Chondrocyte (in vitro differentiated cells): ENCODE results near the gene PROM1. TPM values are rescaled to one million over a fixed set of nuclear protein-coding genes. Genes with fewer than 3 reads are reported as not detected.

Experiments used
- DNase-seq: peaks from one replicate; pipeline ENCODE4 v3.0.0; 2021; ENCODE audit warnings: mixed read lengths, low spot score
- H3K27ac Mint-ChIP-seq: one replicate; pipeline ENCODE4 v1.8.0; 2021; ENCODE audit warnings: mild to moderate bottlenecking, moderate library complexity, mixed read lengths; ENCODE audit not compliant: unreplicated experiment
- H3K27me3 Mint-ChIP-seq: 2 replicates; pipeline ENCODE4 v1.8.0; 2021; ENCODE audit warnings: low read depth, mixed read lengths
- H3K36me3 Mint-ChIP-seq: 2 replicates; pipeline ENCODE4 v1.8.0; 2021; ENCODE audit warnings: low read depth, mixed read lengths
- H3K4me1 Mint-ChIP-seq: 2 replicates; pipeline ENCODE4 v1.8.0; 2021; ENCODE audit warnings: low read depth, mild to moderate bottlenecking, mixed read lengths
- H3K4me3 Mint-ChIP-seq: one replicate; pipeline ENCODE4 v1.8.0; 2021; ENCODE audit warnings: mild to moderate bottlenecking, moderate library complexity, mixed read lengths; ENCODE audit not compliant: unreplicated experiment
- H3K9me3 Mint-ChIP-seq: 2 replicates; pipeline ENCODE4 v1.8.0; 2021; ENCODE audit warnings: low read depth, mixed read lengths
- CTCF ChIP-seq: fragments of 200-600 bp; sonication (generic); IDR thresholded peaks from 2 replicates; pipeline ENCODE4 v1.5.0; 2021; ENCODE audit warnings: antibody characterized with exemption, mild to moderate bottlenecking, moderate library complexity
- total RNA-seq: library from RNA; stranded (reverse); gene quantifications from 3 replicates; pipeline ENCODE4 v1.2.1, GENCODE V29; 2021

The PROM1 gene
- total RNA-seq, 1 donor from 2014 or later = 0.10 TPM

DNA sequence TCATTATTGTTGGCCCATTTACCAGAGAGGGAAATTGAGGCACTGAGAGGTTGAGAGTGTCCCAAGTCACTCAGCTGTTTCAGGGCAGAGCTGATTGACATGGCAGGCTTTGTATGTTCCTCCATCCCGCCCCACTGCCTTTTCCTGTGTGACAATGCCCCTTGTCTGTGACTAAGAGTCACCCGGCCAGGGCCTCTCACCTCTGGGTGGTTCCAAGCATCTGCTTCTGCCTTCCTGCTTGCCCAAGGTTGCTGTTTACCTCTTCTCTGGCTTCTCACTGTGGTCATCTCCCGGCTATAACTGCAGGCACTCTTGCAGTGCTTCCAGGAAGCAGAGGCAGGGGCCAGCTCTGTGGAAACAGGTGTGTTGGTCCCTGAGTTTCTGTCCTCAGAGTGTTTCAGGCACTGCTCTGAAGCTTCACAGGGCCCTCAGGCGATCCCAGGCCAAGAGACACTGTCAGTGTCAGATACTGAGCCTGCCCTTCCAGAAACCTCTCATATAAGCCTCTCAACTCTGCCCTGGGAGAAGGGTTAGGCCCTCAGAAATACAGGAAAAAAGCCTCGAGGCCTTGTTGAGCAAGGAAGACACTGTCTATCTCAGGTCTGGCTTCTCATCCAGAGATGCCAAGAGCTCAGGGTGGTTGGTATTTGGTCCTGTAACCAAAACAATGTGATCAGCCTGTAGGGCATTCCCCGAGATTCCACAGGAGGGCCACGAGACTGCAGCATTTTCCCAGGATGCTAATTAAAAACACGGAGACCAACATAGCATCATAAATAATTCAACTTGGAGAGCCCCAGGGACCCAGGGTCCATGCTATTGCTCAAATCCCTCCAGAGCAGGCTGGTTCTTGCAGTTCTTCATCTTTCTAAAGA lies 42.0 kb upstream of the PROM1 start:
- no peak for TF ChIP-seq CTCF
- Mint-ChIP-seq H3K9me3 (no peaks in the 10 kb centered on the region), H3K36me3 (no peaks in the 10 kb centered on the region), H3K27ac (no peak overlapping the region), H3K4me1 (no peaks in the 10 kb centered on the region), H3K27me3 (peaks cover 14% of the 10 kb centered on the region), H3K4me3 (no peak overlapping the region)
- DNase-seq = no peak

- H3K4me3 Mint-ChIP-seq = no peak overlapping the region
- no peak for TF ChIP-seq CTCF
- no peak for DNase-seq
- H3K4me1 Mint-ChIP-seq = no peaks in the 10 kb centered on the region
- no peak overlapping the region for H3K27ac Mint-ChIP-seq
- H3K27me3 Mint-ChIP-seq = peaks cover 25% of the 10 kb centered on the region
- no peaks in the 10 kb centered on the region for H3K9me3 Mint-ChIP-seq
- no peaks in the 10 kb centered on the region for H3K36me3 Mint-ChIP-seq
Observed at GRCh38 chr4:16124232-16124631, 40.4 kb upstream of the PROM1 start.

DNA sequence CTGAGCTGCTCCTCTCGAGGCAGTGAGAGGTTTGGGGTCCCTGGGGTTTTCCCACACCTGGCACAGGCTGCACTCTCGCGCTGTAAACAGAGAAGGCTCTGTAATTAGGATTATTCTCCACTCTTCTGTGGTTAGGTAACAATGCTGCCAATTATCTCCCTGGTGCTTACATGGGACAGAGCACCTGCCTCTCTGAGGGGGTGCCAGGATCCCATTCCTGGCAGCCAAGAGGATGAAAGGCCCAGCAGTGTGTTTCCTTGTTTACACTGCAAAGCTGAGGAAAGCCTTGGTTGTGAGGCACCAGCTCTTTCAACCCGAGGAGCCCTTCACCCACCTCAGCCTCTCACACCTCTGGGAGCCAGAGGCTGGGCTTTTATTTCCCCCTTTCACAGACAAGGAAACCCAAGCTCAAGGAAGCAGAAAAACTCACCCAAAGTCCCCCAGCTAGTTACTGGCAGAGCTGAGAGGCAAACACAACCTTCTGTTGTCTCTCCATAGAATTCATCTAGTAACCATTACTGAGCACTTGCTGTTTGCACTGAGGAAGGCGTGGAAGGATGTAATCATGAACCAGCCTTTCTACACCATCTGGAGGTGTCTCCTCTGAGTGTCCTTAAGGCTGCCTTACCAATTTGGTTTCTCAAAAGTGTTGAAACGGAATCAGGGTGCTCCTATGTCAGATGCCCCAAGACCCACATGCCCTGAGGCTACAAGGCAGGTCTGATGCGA lies 39.7 kb upstream of the PROM1 start:
- peaks cover 26% of the 10 kb centered on the region for H3K27me3 Mint-ChIP-seq
- no peak overlapping the region for H3K27ac Mint-ChIP-seq
- H3K4me1 Mint-ChIP-seq = no peaks in the 10 kb centered on the region
- no peaks in the 10 kb centered on the region for H3K36me3 Mint-ChIP-seq
- TF ChIP-seq CTCF = no peak
- H3K9me3 Mint-ChIP-seq = no peaks in the 10 kb centered on the region
- DNase-seq = no peak
- H3K4me3 Mint-ChIP-seq = no peak overlapping the region

GRCh38 chr4:16122784-16123183 lies 39.0 kb upstream of the PROM1 start:
- no peak for DNase-seq
- no peak overlapping the region for H3K27ac Mint-ChIP-seq
- no peak for TF ChIP-seq CTCF
- H3K36me3 Mint-ChIP-seq = no peaks in the 10 kb centered on the region
- H3K4me1 Mint-ChIP-seq = peaks cover 6% of the 10 kb centered on the region
- H3K27me3 Mint-ChIP-seq = peaks cover 26% of the 10 kb centered on the region
- H3K4me3 Mint-ChIP-seq = no peak overlapping the region
- no peaks in the 10 kb centered on the region for H3K9me3 Mint-ChIP-seq

DNA sequence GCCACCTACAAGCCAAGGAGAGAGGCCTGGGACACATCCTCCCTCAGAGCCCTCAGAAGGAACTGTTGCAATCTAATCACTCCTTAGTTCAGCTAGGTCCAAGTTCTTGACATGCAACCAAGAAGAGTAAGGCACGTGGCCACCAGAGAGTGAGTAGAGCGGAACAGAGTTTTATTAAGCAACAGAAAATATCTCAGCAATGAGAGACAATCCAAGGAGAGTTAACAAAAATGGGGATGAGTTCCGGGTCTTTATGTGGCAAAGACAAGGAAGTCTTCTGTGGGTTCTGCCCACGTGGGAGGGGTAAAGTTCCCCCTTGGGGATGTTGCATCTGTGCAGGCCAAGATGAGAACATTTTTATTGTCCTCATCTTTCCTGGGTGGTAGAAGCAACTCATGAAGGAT lies 38.5 kb upstream of the PROM1 start:
- Mint-ChIP-seq H3K9me3 (no peaks in the 10 kb centered on the region), H3K27ac (no peak overlapping the region), H3K36me3 (no peaks in the 10 kb centered on the region), H3K4me1 (peaks cover 8% of the 10 kb centered on the region), H3K27me3 (peaks cover 26% of the 10 kb centered on the region), H3K4me3 (no peak overlapping the region)
- DNase-seq = no peak
- no peak for TF ChIP-seq CTCF
